ENCODE data around the gene TMEM17.

Gene TMEM17

DNA sequence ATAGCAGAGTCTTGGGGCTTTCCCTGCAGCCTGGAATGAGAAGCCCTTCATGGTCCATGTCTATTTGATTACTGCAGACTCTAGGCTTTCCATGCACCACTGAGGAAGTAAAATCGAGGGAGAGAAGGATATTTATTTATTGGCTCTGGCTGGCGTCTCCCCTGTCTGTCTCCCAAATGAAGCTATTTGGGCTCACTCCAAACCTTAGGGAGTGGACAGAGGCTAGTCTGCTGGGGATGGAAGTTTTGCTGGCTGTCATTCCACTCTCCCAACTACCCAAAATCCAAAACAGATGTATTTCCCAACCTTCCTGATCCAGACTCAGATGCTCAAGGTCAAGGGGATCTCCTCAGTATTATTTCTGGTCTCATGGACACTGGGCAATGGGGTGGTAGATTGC, 33.7 kb downstream of the TMEM17 start:
- no peak for DNase-seq (ENCODE audit: low read depth, low spot score)

DNA sequence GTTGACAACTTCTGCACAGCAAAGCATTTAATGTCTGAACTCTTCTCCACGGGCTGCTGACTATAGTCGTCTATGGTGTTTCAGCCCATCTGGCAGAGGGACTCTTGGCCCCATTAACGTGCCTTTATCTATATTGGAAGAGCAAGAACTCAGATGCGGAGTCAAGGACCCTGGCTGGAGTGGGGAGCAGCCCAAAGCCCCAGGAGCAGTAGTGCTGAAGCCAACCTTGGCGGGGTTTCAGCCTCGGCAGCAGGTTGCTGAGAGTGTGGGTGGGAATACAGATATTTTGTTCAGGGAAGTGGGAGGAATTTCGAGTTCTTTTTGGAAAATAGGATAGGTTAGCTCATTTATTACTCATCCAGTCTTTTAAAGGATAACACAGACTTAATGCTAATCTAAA, 34.2 kb downstream of the TMEM17 start:
- no peak for DNase-seq (ENCODE audit: low read depth, low spot score)

DNA sequence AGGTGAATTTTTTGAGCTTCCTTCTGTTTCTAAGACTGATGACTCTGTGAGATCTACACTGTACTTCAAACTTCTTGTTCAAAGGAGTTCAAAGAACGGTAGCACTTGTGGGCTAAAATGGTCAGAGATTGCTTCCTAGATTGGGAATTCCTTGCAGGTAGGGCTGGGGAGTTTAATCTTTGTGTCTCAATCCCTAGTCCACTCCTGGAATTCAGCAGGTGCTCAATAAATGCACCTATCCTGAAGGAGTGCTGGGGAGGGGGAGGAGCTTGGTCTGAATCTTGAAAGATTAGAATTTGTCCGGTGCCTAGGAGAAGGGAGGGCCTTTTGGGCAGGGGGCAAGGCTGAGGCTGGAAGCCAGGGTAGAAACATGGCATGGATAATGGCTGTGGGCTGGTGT, 34.6 kb downstream of the TMEM17 start:
- no peak for DNase-seq (ENCODE audit: low read depth, low spot score)

DNA sequence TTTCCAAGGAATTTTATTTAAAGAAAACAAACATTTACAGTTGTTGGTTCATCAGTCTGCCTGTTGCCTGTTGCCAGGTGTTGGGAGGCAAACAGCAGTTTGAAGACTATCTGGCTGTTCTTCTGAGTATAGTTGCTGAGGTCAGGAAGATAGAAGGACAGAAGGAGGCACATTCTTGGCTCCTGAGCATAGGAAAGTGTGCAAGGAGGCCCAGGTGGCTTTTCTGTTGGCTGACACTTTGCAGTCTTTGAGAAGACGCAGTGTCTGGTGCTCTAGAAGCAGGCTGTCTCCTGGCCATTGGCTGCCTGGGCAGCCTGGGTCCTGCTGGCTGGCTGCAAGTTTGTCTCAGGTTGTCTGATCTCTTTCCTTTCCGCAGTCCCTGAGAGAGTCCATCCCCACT, 36.4 kb downstream of the TMEM17 start:
- no peak for DNase-seq (ENCODE audit: low read depth, low spot score)

DNA sequence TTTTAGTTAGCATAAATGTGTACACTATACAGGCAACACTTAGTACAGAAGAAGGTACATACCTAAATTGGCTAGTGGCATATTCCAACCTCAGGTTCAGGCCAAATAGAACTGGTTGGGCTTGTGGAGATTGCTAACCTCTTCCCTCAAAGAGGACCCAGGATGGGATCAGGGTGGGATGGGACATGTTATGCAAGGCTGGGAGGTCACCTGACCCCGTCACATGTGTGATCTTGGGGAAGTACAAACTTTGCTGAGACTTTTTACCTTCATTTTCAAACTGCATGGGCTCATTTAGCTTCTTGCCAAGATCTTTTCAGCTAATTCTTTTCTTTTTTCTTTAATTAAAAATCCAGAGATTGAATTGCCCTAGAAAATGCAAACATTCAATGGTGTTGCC, 36.9 kb downstream of the TMEM17 start:
- DNase-seq (ENCODE audit: low read depth, low spot score): no peak

DNA sequence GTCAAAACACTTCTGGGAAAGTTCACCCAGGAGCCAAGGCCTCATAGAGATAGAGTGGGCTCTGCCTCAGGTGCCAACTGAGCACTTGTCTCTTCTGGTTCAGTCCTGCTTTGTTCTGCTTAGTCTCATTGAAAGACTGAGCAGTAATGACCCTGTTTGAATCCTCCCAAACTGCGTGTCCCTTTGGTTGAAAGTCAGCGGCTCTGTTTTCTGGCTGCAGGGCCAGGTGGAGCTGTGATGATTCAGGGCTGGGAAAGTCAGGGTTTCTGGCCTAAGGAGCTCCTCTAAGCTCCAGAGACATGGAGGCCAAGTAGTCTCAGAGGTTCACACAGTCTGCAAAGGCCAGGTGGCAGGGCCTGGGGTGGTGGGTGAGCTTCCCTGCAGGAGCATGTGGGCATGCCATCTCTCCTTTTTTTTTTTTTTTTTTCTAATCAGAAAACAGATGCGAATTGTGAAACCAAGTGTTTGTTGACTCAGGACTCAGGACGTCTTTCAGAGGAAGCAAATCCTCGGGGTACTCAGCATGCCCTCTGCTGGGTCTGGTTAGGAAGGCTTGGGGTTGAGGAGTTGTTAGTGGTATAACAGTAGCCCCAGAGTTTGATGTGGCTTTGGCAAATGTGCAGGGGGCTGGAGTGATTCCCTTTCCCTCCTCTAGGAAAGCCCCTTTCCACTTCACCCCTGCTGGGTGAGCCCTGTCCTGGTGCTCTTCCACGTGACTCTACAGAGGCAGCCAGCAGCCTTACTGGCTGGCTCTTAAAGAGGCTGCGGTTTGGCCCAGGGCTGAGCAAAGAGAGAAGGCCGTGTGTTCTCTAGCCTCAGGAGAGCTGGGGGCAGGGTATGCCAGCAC, 38.3 kb downstream of the TMEM17 start:
- peak; percentile 44 for DNase-seq (ENCODE audit: low read depth, low spot score)

DNA sequence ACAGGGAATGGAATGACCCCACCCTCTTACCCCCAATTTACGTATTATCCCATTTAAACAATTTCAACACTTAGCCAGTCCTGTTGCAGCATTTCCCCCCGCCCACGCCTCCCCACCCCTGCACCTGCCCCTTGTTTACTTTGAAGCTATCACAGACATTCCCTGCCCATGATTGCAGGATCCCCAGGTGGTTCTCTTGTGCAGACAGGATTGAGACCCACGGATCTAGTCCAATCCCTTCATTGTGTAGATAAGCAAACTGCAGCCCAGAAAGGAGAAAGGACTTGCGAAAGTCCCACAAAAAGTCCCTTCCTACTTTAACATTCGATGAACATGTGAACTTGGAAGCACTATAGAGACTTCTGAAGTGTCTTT, 38.9 kb downstream of the TMEM17 start:
- no peak for DNase-seq (ENCODE audit: low read depth, low spot score)

DNA sequence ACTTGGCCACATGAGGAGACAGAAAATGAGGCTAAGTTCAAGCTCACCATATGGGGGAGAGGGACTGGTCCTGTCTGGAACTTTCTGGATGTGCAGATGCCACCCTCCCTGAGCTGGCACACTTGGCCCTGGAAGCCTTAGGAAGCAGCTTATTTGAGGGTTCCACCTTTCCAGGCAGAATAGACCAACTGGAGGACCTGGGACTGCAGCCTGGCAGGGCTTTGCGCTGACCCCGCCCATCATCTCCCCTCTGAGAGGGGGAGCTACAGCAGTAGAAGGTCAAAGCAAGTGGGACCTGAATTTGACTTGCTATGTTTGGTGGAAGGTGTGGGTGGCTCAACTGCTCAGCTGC, 39.5 kb downstream of the TMEM17 start:
- no peak for DNase-seq (ENCODE audit: low read depth, low spot score)

DNA sequence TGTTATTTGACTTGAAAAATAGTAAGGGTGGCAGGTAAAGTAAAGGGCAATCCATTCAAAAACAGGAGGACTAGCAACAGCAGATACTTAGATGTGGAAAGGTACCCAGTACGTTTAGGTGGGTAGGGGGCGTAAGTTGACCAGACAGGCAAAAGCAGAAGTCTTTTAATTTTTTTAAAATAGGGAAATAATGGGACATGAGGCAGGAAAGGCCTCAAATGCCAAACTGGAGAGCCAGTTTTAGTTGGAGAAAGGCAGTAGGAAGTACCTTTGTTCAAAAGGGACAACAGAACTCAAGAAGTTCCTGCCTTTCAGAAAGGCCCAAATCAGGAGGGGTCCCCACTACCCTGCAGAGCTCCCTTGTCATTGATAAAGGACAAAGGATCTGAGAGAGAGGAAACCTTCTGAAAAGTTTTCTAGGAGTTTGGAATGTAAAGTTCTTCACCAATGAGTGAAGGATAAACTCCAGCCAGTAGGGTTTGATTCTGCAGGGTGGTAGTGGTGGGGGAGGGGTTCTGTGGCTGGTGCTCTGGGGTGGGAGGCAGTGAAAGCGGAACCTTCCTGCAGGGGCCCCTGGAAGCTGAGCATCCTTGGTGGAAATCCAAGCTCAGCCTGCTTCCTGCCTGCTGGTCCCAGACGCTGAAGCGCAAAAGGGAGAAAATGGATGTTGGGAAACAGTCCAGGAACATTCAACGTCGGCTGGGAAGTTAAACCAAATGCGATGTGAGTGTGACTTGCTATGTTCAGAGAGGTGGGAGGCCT, 40.1 kb downstream of the TMEM17 start:
- peak; percentile 45 for DNase-seq (ENCODE audit: low read depth, low spot score)

DNA sequence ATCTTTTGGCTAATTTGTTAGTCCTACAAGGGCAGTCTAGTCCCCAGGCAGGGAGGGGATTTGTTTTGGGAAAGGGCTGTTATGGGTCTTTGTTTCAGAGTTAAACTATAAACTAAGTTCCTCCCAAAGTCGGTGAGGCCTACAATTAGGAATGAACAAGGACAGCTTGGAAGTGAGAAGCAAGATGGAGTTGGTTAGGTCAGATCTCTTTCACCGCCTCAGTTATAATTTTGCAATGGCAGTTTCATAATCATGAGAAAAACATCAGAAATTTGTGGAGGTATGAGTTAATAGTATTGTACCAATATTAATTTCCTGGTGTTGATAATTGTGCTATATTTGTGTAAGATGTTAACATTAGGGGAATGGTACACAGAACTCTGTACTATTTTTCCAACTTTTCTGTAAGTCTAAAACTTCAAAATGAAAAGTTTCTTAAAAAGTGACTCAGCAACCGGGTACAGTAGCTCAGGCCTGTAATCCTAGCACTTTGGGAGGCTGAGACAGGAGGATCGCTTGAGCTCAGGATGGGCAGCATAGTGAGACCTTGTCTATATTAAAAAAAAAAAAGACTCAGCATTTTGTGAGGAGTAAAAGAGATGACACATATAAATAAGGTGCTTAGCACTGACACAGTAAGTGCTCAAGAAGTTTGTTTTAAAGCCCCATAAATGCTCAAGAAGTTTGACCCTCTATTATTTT, 40.8 kb downstream of the TMEM17 start:
- DNase-seq (ENCODE audit: low read depth, low spot score): no peak

DNA sequence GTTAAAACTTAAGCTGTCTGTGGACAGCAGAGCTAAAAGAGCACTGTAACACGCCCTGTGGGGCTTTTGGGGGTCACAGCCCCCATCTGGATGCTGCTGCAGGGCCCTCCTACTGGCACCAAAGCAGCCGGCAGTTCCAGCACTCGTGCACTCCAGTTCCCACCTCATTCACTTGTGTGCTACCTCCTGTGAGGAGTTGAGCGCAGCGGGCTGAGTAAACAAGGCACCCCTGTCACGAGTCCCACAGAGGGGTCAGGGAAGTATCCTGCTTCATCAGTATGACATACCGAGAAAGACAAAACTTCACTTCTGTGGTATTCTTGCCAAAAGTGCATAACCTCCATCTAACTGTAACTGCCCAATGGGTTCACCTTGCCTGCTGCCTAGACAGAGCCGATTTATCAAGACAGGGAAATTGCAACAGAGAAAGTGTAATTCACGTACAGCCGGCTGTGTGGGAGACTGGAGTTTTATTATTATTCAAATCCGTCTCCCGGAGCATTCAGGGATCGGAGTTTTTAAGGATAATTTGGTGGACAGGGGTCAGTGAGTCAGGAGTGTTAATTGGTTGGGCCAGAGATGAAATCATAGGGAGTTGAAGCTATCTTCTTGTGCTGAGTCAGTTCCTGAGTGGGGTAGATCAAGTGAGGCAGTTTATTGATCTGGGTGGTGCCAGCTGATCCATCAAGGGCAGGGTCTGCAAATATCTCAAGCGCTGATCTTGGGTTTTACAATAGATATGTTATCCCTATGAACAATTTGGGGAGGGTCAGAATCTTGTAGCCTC, 41.6 kb downstream of the TMEM17 start:
- DNase-seq (ENCODE audit: low read depth, low spot score): no peak

DNA sequence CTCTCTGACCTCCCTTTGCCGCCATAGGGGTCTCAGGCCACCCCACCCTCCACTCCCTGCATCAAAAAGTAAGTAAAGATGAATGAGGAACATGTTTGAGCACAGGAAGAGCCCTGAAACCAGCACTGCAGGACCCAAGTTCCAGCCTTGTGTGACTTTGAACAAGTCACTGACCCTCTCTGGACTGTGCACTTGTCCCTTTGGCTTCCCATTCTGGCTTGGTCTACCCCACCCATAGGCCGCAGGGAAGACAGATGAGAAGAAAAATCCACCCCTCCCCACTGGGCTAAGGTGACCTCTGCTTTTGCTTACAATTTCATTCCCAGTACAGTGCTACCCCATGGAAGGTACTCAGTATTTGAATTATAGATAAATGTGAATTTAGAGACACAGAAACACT, 43.8 kb downstream of the TMEM17 start:
- no peak for DNase-seq (ENCODE audit: low read depth, low spot score)

DNA sequence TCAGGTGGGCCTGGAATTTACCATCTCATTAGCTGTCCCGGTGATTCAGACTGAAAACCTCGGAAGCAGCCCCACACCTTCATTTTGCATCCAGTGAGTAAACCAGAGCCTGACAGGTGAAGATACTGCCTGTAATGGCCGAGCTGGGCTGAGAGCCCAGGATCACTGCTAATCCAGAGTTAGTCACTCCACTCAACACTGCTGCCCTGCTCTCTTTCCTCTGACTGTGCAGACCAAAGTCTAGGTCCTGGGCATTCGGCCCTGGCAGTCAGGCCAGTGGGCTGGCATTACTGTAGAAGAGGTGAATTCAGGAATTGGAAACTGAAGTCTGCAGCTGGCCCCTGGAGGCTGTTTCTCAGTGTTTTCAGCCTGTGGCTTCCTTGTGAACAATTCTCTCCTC, 44.3 kb downstream of the TMEM17 start:
- no peak for DNase-seq (ENCODE audit: low read depth, low spot score)

DNA sequence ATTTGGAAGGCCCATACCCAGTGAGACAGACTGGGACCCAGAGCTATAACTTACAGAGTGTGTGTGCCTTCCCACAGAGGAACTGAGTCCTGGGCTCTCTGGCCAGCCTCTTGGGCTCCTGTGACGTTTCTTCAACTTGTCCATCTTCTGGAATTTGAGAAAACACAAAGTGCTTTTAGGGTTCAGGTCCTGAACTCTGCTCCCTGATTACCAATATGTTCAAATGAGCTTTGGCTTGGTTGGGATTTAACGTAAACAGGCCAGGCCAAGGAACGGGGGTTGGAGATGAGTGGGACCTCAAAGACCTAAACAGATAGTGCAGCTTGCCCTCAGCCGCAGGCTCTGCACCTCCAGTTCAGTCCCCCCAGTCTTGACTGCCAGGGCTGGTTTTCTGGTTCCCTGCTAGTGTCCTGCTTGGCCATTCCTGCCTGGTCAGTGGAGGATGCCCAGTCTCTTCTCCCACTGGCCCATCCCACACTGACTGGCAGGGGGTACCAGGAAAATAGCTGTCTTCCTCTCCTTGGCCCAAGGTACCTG, 44.9 kb downstream of the TMEM17 start:
- DNase-seq (ENCODE audit: low read depth, low spot score): no peak

DNA sequence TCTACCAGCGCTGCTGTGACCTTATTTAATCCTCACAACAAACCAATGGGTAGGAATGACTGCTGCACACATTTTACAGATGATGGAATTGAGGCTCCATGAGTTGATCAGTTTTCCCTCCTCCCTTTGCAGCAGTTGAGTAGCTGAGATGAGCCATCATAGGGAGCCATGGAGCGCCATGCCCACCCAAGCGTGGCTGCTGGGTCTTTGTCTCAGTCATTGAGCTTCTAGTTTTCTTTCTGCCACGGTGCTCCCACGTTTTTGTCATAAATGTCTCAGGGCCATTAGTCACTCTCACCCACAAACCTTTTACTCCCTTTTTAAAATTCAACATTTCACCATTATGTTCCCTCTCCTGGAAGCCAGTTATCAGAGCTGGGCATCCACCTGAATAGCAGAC, 45.8 kb downstream of the TMEM17 start:
- no peak for DNase-seq (ENCODE audit: low read depth, low spot score)

DNA sequence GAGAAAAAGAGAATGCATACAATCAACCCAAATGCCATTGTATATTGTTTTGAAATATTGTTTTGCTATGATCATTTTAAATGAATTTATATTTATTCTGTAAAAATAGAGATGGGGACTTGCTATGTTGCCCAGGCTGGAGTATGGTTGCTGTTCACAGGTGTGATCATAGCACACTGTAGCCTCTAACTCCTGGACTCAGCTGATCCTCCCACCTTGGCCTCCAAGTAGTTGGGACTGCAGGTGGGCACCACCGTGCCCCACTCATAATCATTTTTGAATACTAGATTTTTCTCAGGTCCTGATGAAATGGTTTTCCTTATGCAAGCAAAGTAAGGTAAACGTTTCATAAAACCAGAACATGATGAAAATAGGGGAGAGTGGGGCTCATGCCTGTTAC, 46.3 kb downstream of the TMEM17 start:
- DNase-seq (ENCODE audit: low read depth, low spot score): no peak

DNA sequence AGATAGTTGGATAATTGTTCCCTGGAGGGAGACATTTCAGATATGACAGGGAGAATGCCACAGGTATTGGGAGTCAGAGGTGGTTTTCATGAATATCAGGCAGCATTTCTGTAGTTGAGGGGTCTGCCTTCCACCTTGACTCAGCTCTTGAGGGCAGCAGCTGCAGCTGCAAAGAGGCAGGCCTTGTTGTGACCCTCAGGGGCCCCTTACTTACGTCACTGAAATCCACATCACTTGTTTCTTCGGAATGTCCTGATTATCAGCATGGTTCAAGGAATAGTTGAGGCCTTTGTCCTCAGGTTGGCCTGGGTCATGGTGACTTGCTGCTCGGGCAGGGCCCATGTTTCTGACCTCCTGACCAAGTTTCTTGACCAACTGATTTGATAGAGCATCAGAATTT, 46.9 kb downstream of the TMEM17 start:
- DNase-seq (ENCODE audit: low read depth, low spot score): no peak

DNA sequence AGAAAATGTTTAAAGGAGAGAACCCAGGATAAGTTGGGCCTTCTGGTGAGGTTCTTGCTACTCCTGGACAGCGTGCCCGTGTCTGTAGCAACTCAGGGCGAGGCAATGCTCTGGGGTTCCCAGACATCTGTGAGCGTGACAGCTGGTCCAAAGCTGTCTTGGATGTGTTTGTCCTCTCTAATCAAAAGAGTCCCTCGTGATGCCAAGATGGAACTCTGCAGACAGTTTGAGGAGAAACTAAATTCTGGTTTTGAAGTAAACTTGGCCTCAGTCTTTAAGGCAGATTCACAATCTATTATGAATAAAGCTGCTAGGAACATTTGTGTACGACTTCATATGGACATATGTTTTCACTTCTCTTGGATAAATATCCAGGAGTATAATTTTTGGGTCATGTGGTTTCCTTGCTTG, 47.3 kb downstream of the TMEM17 start:
- DNase-seq (ENCODE audit: low read depth, low spot score): no peak

DNA sequence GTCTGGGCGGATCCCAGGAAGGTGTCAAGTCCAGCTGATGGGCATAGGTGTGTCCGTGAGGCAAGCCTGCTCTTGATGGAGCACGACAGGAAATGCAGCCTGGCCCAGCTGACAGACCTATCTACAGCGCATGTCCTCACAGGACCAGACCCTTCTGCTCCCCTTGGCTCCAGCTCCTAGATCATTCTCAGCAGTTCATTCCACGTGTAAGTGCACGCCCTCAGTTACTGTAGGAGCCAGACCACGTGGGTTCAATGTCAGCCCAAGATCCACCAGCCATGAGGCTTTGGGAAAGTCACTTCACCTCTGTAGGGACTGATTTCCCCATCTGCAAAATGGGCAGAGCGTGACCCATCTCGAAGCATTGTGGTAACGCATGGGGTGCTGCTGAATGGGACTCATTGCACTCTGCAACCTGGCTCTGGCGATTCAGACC, 47.8 kb downstream of the TMEM17 start:
- DNase-seq (ENCODE audit: low read depth, low spot score): no peak

DNA sequence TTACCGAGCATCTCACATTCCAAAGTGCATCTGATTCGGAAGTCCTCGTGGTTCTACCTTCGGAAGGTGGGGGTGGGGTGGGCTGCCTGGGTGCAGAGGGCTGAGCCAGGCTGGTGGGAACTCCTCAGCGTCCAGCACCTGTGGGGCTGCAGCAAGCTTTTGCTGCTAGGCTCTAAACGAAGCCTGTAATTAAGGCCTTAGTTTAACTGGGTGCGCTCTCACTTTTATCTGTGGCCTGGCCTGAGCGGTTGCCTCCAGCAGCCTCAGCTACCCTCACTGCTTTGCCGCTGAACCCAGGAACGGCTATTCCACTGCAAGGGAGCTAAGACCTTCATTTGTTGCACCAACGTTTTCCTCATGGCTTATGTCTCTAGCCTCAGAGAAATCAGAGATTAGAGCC, 48.4 kb downstream of the TMEM17 start:
- DNase-seq (ENCODE audit: low read depth, low spot score): no peak

DNA sequence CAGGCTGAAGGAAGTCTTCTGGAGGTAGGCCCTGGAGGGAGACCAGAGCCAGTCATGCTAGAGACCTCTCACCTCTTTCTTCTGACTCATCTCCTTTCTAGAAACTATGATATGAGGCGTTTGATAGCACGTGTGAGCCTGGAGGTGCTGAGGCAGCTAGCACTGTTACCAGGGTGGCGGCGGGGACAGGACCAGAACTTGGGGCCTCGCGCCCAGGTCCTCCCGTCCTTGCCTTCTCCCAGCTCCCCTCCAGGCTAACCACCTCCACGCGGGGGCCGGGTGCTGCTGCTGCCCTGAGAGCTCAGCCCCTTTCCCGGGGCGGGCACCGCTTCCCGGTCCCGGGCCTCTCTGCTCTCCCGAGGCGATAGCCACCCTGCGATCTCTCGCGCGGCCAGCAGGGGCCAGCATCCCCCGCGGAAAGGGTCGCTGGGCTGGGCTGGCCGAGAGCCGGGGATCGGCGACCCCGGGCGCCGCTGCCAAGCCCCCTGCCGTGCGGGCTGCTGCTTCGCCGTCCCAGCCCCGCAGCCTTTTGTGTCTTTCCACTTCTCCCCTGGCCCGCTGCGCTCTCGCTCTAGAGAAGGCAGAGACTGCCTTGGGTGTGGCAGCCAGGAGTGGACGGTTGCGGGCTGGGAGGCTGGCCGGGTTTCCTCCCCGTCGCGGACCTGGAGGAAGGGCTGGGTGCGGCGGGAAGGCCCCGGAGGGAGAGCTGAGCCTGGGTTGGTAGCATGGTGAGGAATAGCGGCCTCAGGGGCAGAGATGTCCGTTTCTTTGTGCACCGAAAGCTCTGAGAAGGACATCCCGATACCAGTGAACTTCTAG, 49.1 kb downstream of the TMEM17 start:
- peak; percentile 92 for DNase-seq (ENCODE audit: low read depth, low spot score)

All from ELF-1 (cell line).